HG03280 (cell line): Measurements from ENCODE around the gene SCG2.

Experiments
- ATAC-seq: cut with Tn5 transposase; IDR thresholded peaks from one replicate; pipeline ENCODE4 v1.9.1; 2021; ENCODE audit warnings: mild to moderate bottlenecking, moderate library complexity; ENCODE audit not compliant: unreplicated experiment

SCG2 gene

DNA sequence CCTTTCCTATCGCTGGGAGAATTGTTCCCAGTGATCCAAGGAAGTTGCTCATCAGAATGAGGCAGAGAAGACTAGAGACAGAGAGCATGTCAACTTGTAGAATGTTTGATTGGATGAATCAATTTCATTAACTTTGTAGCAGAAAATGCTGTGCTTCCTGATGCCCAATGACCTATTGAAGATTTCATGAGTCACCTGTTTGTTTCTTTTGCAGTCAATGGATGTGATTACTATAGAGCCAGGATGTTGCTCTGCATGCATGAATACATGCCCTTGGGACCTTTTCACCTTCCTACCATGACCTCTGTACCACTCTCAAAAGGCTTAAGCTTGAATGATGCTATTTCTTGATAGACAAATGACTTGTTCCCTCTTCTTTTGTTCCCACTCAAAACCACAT, 23.3 kb downstream of the SCG2 start:
- ATAC-seq = no peak

DNA sequence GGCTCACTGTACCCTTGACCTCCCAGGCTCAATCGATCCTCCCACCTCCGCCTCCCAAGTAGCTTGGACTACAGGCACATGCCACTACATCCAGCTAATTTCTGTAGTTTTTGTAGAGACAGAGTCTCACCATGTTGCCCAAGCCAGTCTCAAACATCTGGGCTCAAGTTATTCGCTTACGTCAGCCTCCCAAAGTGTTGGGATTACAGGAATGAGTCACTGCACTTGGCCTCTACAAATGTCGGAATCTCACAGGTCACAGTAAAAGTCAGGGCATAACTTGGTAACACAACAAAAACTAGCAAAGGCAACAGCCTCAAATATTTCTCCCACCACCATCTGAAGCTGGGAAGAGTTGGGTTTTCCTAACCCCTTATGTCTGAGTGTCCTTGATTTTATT, 25.3 kb downstream of the SCG2 start:
- ATAC-seq = no peak

DNA sequence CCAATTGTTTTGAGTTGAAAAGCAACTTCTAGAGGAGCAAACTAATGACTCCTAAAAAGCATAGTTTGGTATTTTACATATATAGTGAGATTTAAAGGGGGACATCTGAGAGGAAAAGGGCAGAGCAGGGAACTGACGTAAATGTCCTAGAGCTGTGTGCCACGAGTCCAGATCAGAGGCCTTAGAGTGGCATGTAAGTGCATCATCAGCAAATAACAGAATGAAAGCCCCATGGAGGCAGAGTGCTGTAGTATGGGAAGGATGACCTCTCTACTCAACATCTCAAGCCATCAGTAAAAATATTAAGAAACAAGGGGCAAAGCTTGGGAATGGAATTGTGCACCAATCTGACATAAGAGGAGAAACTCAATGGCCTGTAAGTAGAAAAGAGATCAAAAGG, 31.4 kb downstream of the SCG2 start:
- no peak for ATAC-seq

DNA sequence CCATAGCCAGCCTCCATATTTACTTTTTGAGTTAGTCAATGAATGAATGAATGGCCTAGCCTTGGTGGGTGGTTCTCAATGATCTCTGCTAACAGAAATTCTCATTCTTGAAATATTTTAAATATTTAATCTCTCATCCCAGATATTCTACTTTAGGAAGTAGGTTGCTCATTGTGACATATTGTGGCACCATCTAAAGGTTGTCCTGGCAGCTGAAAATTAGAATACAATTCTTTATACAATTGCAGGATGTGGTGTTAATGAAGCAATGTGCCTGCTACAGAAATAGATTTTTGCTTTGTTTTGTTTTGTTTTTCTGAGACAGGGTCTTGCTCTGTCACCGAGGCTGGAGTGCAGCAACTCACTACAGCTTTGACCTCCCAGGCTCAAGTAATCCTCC, 35.8 kb downstream of the SCG2 start:
- ATAC-seq = no peak

DNA sequence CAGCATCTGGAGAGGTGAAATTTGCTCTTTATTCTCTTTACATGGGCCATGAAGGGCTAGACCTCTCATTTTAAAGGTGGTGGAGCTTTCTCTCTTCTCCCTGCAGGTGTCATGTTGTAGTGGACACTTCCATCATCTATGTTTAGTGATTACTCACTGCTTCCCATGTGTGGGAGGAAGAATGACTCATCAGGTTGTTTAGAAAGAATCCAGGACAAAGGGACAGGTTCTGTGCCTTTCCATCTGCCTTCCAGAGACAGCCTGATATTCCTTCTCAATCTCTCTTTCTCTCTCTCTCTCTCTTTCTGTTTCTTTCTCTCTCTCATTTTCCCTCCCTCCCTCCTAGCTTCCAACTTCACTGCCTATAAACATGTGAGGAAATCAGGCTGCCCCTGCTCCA, 38.7 kb downstream of the SCG2 start:
- no peak for ATAC-seq

DNA sequence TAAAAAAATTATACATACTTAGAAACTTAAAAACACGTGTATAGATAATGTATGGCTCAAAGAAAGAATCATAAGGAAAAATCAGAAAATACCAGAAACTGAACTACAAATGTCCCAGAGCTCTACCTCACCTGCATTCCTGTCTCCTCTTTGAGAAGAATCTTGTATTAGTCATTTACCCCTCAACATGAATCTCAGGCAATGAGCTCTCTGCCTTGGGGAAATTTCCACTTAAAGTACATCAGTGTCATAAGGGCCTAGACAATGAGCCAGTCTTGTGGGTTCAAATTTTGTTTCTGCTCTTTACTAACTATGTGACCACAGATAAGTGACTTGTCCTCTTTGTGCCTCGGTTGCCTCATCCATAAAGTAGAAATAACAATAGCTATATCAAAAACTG, 40.1 kb downstream of the SCG2 start:
- no peak for ATAC-seq

DNA sequence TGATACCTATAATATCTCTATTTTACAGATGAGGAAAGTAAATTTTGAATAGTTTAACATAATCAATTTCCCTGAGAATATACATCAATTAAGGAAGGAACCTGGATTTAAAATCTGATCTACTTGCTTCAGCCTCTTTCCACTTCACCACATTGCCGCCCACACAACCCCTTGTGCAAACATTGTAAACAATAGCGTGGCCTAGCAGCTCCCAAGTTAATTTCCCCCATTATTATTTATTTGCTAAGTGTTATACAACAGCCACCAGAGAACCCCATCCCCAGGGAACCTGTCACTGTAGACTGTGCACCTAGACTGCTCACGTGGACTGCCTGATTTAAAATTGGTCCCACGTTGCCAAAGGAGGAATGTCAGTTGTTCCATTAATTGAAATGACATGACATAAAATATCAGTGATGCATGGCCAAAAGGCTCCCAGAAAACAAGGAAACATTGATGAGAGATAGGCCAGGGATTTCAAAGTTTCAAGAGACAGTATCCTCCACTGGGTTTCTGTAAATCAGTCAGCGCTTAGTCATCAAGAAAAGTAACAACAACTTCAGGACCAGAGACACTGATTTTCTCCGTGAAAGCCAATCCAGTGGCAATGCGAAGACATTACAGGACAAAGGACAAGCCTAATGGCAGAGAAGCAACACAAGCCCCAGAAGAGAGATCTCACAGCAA, 41.3 kb downstream of the SCG2 start:
- ATAC-seq = no peak

DNA sequence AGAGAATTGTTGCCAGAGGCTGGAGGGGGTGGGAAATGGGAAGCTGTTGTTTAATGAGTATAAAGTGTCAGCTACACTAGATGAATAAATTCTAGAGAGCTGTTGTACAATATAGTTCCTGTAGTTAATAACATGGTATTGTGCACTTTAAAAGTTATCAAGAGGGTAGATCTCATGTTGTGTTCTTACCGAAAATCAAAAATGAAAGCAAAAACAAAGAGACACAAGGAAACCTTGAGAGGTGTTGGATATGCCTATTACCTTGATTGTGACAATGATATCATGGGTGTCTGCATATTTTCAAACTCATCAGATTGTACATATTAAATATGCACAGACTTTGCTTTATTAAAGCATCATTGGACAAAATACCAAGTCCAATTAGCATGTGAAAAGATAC, 43.2 kb downstream of the SCG2 start:
- ATAC-seq = no peak

DNA sequence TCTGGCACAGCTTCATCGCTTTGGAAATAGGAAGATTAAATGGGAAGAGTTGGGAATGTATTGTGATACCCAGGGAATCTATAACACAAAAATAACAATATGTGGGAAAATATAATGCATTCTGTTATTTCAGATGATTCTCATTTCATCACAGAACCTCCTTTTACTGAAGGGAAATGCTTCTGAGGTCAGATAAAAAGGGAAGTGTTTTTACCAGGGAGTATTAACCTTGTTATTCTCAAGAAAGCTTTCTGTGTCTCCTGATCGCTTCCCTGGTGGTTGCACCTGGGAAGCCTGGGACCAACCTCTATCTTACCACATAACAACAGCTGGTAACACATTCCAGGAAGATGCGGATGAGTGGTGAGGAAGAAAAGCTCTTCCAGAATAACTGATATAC, 47.2 kb downstream of the SCG2 start:
- no peak for ATAC-seq

DNA sequence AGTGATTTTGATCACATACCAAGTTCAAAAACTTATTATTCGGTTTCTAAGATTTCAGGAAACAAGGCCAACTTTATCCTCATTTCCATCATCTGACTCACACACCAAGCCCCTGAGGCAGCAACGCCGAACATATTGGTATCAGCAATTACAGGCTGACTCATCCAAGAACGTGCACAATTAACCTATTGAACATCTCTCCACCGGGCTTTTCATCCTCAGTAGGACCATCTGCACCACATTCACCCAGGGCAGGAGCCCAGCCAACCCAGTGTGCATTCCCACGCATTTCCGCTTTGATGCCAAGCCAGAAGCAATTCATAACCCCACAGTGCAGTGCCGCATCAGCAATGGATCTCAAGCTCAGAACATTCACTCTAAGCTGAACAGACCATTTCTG, 52.9 kb downstream of the SCG2 start:
- no peak for ATAC-seq

DNA sequence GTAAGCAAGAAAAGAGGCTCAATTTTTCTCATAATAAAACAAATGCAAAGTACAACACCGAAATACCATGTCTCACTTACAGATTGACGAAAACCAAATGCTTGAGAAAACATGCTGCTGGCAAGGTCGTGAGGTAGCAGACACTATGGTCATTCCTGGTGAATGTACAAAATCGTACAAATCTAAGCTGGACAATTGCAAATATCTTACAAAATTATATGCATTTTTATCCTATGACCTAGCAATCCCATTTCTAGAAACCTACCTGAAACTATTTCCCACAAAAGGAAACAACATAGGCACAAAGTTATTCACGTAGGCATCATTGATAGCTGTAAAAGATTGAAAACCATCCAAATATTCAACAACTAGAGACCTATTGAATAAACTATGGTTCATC, 54.0 kb downstream of the SCG2 start:
- ATAC-seq = no peak
